ELR (cell line): ENCODE results near the gene SHE.

Experiments
- DNase-seq: peaks from one replicate; pipeline ENCODE4 v3.0.0-alpha.2; 2015; ENCODE audit warnings: low read depth

SHE gene

DNA sequence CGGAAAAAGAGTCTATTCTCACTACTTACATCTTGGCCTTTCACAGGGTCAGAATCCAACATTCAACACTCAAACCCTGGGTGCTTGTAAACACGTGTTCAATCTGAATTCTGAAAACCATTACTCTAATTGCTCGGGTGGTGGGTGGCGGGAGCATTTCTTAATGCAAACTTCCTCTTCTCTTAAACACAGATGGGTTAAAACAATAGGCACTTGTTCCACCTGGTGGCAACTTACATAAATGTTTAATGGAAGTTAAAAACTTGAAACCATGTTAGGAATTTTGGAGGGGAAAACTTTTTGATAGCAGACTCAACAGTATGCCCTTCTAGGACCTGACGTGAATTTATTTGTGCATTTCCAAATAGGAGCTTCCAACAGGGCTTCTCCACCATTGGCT lies 23.6 kb downstream of the SHE start:
- DNase-seq, result peak; percentile 42

- DNase-seq, result no peak
These were observed 24.2 kb downstream of the SHE start for GRCh38 chr1:154478013-154478412.

DNA sequence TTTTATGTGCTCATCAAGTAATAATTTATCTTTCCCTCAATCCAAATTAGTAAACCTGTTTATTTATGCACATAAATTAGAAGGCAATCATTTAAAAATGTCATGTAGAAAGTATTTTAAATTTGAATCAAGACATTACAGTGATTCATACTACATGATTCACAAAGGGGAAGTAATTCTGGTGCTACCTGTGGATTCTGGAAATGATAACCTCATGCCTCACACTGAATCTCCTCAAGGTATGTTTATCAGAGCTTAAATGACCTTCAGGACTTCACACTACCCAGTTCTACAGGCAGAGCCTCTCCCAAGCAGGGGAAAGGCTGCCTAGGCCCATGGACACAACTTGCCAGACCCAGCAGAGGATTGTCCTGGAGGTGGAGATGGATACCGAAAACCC lies 25.4 kb downstream of the SHE start:
- no peak for DNase-seq

- peak; percentile 52 for DNase-seq
These were observed 27.4 kb downstream of the SHE start for GRCh38 chr1:154474802-154475201.

DNA sequence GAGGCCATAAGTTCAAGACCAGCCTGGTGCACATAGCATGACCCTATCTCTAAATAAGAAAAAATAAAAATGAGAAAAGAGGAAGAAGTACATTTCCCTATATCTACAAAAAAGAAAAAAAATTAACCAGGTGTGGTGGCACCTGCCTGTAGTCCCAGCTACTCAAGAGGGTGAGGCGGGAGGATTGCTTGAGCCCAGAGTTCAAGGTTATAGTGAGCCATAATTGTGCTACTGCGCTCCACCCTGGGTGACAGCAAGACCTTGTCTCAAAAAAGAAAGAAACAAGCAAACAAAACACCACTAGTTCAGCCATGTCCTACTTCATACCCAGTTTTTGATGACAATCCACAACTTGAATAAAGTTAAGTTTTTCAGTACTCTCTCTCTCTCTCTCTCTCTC lies 30.9 kb downstream of the SHE start:
- no peak for DNase-seq

DNA sequence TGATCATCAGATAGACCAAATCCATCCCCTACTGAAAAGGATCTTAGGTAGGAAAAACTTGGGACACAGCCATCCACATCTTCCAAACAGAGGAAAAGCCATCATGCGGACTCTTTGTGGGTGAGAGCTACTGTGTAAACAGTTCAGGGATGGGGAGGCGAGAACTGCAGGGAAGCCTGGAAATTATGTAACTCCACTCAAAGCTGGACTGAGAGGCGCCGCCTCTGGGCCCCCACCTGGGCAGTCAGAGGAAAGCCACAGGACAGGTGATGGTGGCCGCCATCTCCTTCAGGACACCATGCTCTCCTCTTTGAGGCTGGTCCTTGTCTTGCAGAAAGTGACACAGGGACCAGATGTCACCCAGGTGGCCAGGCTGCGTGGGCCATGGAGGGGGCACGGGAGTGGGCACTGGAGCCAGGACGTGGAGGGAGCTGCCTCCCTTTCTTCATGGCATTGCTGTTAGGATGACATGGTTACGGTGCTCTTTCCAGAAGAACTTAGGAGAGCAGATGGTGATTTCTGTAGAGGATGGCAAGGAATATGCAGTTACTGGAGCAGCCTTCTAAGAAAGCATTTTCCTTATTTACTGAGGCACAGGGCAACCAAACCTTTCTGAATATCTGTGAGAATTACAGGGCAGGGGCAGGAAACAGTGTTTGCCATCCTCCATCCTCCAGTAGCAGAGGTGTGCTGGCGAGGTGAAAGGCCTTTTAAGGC lies 32.2 kb downstream of the SHE start:
- no peak for DNase-seq

DNA sequence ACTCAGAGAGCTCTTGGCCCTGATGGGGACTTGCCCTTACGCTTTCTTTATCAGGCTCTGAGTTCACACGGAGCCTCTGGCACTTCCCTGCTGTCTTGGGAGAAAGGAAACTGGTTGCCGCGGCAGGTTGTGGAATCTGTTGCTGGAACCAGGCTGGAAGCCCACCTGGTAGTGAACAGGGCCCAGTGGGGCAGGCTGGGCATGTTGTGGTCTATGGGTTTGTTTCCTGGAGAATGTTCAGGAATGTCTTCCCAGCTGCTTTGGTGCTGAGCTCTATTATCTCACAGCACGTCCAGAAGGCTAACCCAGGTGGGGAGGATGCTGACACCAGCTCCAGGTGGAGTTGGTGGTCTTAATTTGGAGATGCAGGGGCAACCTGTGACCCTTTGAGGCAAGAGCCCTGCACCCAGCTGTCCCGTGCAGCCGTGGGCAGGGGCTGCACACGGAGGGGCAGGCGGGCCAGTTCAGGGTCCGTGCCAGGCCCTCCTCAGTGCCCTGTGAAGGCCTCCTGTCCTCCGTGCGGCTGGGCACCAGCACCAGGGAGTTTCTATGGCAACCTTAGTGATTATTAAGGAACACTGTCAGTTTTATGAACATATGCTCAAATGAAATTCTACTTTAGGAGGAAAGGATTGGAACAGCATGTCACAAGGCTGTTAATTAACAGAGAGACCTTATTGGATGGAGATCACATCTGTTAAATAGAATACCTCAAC lies 33.5 kb downstream of the SHE start:
- no peak for DNase-seq

DNA sequence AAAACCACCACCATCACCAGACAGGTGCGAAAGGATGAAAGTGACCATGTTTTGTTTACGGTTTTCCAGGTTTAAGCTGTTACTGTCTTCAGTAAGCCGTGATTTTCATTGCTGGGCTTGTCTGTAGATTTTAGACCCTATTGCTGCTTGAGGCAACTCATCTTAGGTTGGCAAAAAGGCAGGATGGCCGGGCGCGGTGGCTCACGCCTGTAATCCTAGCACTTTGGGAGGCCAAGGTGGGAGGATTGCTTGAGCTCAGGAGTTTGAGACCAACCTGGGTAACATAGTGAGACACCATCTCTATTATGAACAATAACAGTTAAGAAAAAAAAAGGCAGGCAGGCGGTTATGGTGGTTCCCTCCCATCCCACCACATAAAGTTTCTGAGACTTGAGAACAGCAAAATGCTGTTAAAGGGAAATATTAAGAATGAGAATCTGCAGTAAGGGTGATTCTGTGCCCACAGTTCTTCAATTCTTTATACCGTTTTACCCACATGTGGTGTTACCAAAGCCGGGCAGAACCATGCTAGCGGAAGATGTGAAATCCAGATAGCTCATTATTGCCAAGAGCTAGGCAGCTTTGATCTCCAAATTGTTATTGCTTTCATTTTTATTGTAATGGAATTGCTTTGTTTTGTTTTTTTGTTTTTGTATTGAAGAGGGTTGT lies 34.6 kb downstream of the SHE start:
- no peak for DNase-seq

GRCh38 chr1:154466921-154467417 lies 35.2 kb downstream of the SHE start:
- DNase-seq, result no peak

- DNase-seq, result no peak
These were observed 36.0 kb downstream of the SHE start for GRCh38 chr1:154466206-154466605.

DNA sequence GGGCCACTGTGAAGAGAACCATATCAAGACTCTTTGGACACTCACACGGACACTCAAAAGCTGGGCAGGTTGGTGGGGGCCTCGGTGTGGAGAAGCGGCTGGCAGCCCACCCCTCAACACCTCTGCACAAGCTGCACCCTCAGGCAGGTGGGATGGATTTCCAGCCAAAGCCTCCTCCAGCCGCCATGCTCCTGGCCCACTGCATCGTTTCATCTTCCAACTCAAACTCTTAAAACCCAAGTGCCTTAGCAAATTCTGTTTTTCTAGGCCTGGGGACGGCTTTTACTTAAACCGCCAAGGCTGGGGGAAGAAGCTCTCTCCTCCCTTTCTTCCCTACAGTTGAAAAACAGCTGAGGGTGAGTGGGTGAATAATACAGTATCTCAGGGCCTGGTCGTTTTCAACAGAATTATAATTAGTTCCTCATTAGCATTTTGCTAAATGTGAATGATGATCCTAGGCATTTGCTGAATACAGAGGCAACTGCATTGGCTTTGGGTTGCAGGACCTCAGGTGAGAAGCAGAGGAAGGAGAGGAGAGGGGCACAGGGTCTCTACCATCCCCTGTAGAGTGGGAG lies 36.5 kb downstream of the SHE start:
- DNase-seq, result no peak

DNA sequence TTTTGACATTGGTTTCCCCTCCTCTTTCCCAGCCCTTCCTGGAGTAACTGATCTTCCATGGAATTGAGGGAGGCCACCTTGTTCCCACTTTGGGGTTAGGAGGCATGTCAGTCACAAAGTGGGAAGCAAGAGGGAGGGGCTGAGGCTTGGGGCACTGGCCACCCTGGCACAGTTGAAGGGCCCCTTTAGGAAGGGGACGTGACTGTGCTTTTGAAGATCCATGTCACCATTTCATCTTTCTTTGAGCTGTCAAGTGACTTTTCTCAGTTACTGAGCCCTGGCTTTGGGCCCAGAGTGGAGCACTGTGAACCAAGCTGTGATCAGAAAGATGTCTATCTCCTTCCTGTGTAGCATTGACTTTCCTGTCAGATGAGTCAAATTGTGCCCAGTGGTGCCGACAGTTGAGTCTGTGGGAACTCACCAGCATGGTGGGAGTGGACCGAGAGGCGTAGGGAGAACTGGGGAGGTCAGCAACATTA lies 38.7 kb downstream of the SHE start:
- DNase-seq, result peak; percentile 10

DNA sequence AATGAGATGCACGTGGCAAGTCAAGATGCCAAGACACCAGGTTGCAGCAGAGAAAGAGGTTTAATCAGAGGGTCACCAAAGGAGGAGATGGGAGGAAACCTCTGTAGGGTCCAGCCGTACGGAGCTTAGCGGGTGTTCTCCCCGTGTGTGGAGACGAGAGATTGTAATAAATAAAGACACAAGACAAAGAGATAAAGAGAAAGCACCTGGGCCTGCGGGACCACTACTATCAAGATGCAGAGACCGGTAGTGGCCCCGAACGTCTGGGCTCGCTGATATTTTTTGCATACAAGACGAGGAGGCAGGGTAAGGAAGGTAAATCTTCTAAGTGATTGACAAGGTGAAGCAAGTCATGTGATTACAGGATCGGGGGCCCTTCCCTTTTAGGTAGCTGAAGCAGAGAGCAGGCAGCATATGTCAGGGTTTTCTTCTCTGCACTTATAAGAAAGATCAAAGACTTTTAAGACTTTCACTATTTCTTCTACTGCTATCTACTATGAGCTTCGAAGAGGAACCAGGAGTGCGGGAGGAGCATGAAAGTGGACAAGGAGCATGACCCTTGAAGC lies 41.4 kb downstream of the SHE start:
- DNase-seq, result no peak

GRCh38 chr1:154459080-154459479 lies 43.1 kb downstream of the SHE start:
- DNase-seq, result no peak

DNA sequence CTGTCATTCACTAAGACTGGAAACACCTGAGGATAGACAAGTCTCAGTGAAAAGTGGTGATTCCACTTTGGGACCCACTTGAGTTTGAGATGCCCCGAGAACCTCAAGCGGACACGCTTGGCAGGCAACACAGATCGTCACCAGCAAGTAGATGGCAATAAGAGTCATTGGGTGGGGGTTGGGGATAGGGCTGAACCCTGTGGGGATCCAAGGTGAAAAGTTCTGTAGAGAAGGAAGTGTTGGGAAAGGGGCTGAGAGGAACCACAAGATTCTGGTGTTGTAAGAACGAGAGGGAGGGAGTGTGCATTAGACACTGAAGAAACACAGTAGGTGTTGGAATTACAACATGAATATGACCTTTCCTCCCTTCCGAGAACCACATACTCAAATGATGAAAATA lies 45.6 kb downstream of the SHE start:
- DNase-seq, result no peak

DNA sequence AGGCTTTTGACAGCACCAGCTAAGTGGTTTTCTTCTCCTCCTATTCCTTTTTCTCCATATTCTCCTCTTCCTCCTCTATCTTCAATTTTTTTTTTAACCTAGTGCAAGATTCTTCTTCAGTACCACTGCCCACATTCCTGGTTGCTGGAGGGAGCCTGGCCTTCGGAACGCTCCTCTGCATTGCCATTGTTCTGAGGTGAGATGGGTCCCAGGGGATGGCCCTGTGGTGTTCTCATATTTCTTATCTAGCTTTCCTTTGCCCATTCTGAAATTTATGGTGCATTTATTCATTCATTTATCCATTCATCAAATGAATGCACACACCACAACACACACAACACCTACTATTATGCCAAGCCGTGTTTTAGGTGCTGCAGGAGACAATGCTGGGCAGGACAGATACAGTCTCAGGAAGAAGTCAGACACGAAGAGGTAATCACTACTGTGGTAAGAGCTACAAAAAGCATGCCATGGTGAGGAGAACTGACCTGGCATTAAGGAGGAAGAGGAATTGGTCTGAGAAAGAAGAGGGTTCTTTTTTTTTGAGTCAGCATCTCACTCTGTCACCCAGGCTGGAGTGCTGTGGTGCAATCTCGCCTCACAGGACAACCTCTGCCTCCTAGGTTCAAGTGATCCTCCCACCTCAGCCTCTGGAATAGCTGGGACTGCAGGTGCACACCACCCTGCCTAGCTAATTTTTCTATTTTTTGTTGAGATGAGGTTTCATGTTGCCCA lies 47.7 kb downstream of the SHE start:
- no peak for DNase-seq

DNA sequence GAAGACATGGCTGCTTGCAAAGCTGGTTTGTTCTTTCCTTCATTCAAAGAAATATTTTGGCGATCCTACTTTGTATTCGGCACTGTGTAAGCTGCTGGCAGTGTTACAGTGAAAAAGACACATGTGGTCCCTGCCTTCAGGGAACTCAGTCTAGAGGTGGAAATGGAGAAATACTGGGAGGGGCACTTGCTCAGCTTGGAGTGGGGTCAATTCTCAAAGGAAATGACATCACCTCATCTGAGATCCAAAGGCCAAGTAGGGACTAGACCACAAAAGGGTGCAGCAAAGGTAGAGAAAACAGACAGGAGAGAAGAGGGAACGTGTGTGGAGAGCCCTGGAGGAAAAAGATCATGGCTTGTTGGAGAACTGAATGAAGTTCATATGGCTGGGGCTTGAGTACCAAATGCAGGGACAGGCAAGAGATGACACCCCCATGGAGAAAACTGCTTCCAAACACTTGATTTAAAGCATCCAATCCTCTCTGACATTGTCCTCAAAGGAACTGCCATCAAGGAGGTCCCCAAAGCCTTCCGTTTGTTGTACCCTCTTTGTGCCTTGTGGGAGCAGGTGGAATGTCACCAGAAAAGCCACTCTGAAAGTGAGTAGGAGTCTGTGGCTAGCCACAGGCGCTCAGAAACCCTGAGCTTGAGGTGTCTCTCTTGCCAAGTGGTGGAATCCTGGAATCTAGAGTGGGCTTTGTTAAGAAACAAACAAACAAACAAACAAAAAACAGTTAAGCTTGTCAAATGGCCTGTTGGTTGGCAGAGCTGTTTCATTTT lies 48.4 kb downstream of the SHE start:
- peak; percentile 50 for DNase-seq

DNA sequence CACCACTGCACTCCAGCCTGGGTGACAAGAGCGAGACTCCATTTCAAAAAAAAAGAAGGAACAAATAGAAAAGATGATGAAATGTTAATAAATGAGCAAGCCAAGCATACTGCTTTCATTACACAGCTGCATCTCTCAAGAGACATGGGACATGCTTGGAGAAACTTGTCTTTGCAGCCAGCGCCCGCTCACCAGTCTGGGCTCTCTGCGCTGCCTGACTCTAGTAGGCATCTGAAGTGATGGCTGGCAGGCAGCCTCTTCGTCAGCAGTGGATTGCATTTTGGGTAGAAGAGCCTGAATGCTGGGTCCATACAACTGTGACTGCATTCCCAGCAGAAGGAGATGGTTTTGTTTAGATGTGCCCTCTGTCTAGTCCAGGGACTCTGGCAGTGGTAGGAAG lies 49.1 kb downstream of the SHE start:
- no peak for DNase-seq

GRCh38 chr1:154448331-154448811 lies 53.8 kb downstream of the SHE start:
- DNase-seq, result no peak

DNA sequence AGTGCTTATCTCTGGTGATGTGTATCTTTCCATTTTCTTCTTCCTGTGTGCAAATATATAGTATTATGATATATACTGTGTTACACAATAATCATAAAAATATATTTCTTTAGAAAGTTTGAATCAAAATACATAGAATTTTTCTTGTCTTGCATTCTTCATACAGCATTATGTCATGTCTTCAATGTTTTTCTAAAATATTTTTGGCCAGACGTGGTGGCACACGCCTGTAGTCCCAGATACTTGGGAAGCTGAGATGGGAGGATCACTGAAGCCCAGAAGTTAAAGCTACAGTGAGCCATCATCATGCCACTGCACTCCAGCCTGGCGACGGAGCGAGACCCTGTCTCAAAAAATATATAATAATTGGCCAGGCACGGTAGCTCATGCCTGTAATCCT lies 55.4 kb downstream of the SHE start:
- no peak for DNase-seq

- peak; percentile 86 for DNase-seq
These were observed 55.9 kb downstream of the SHE start for GRCh38 chr1:154446292-154446691.
